K562 (cell line): Measurements from ENCODE around the gene SLC25A17. TPM values are rescaled to one million over a fixed set of nuclear protein-coding genes. Genes with fewer than 3 reads are reported as not detected.

Experiments
- CBFA2T3 ChIP-seq: fragments of 450-650 bp; IDR thresholded peaks from 2 replicates; pipeline ENCODE4 v1.6.1; 2017
- CEBPB ChIP-seq: fragments of 450-650 bp; IDR thresholded peaks from 2 replicates; pipeline ENCODE4 v1.6.1; 2016; ENCODE audit warnings: missing genetic modification characterization, missing compliant biosample characterization
- DDX20 ChIP-seq: fragments of 450-650 bp; IDR thresholded peaks from 2 replicates; pipeline ENCODE4 v1.6.1; 2016; ENCODE audit warnings: missing genetic modification characterization, low read depth, mild to moderate bottlenecking, missing compliant biosample characterization, moderate library complexity
- DNMT1 ChIP-seq: fragments of 450-650 bp; IDR thresholded peaks from 2 replicates; pipeline ENCODE4 v1.6.1; 2016; ENCODE audit warnings: antibody characterized with exemption, mild to moderate bottlenecking
- E2F3 ChIP-seq: fragments of 250-450 bp; sonication (Bioruptor Pico); IDR thresholded peaks from 2 replicates; pipeline ENCODE4 v1.4.0; 2020; ENCODE audit warnings: mild to moderate bottlenecking
- FOXK2 ChIP-seq, 2 experiments: fragments of 450-650 bp; IDR thresholded peaks in 1 of 2; conservative IDR thresholded peaks in 1 of 2; 2 replicates each; pipeline ENCODE4 v1.6.1; 2016; ENCODE audit warnings: low read depth in 2 of 2, mild to moderate bottlenecking in 1 of 2
- GABPB2 ChIP-seq: fragments of 250-450 bp; sonication (Bioruptor Pico); conservative IDR thresholded peaks from 2 replicates; pipeline ENCODE4 v1.5.1; 2021; ENCODE audit warnings: mild to moderate bottlenecking
- HMG20A ChIP-seq: fragments of 450-650 bp; formaldehyde crosslinking; conservative IDR thresholded peaks from 2 replicates; pipeline ENCODE4 v1.4.0; 2020; ENCODE audit warnings: mild to moderate bottlenecking, mixed read lengths
- HNRNPUL1 ChIP-seq: fragments of 200-400 bp; formaldehyde crosslinking; IDR thresholded peaks from 2 replicates; pipeline ENCODE4 v1.6.1; 2017; ENCODE audit warnings: low read length
- MEF2D ChIP-seq: conservative IDR thresholded peaks from 2 replicates; pipeline ENCODE4 v1.6.1; 2016; ENCODE audit warnings: low read depth, missing genetic modification characterization, missing compliant biosample characterization
- MTA3 ChIP-seq: fragments of 450-650 bp; formaldehyde crosslinking; IDR thresholded peaks from 2 replicates; pipeline ENCODE4 v1.6.1; 2017; ENCODE audit warnings: mild to moderate bottlenecking, borderline replicate concordance
- NFE2L1 ChIP-seq: fragments of 450-650 bp; IDR thresholded peaks from 2 replicates; pipeline ENCODE4 v1.6.1; 2016; ENCODE audit warnings: missing genetic modification characterization, low read depth, mild to moderate bottlenecking, missing compliant biosample characterization, moderate library complexity, borderline replicate concordance
- PHB2 ChIP-seq: fragments of 450-650 bp; IDR thresholded peaks from 2 replicates; pipeline ENCODE4 v1.6.1; 2017; ENCODE audit warnings: low read depth
- PML ChIP-seq: IDR thresholded peaks from 2 replicates; pipeline ENCODE4 v1.6.1; 2012; ENCODE audit warnings: low read length, inconsistent platforms
- PTTG1 ChIP-seq: fragments of 450-650 bp; IDR thresholded peaks from 2 replicates; pipeline ENCODE4 v1.6.1; 2016; ENCODE audit warnings: low read depth, mild to moderate bottlenecking, missing genetic modification characterization, missing compliant biosample characterization
- PYGO2 ChIP-seq: fragments of 450-650 bp; IDR thresholded peaks from 2 replicates; pipeline ENCODE4 v1.6.1; 2016; ENCODE audit warnings: mild to moderate bottlenecking, missing genetic modification characterization, moderate library complexity, missing compliant biosample characterization
- RB1 ChIP-seq: fragments of 450-650 bp; IDR thresholded peaks from 2 replicates; pipeline ENCODE4 v1.6.1; 2017; ENCODE audit warnings: low read depth, mild to moderate bottlenecking
- RBM14 ChIP-seq: fragments of 200-400 bp; formaldehyde crosslinking; IDR thresholded peaks from 2 replicates; pipeline ENCODE4 v1.6.1; 2018; ENCODE audit warnings: low read depth, mild to moderate bottlenecking, low read length, moderate library complexity, borderline replicate concordance; ENCODE audit not compliant: insufficient read depth
- RBM22 ChIP-seq: fragments of 200-400 bp; formaldehyde crosslinking; IDR thresholded peaks from 2 replicates; pipeline ENCODE4 v1.6.1; 2018; ENCODE audit warnings: low read length, low read depth; ENCODE audit not compliant: poor library complexity, severe bottlenecking
- RHOXF2B ChIP-seq: fragments of 250-450 bp; sonication (Bioruptor Pico); conservative IDR thresholded peaks from 2 replicates; pipeline ENCODE4 v1.5.1; 2021
- TAL1 ChIP-seq: fragments of 450-650 bp; IDR thresholded peaks from 2 replicates; pipeline ENCODE4 v1.6.1; 2016; ENCODE audit warnings: mild to moderate bottlenecking
- TEAD4 ChIP-seq, 2 experiments: sonication (generic) in 1 of 2; formaldehyde crosslinking in 1 of 2; IDR thresholded peaks; 2 replicates each; pipeline versions ENCODE4 v1.6.1 to v1.8.0; 2012 to 2022; ENCODE audit warnings: borderline replicate concordance in 1 of 2, inconsistent platforms in 1 of 2, low read length in 1 of 2, mild to moderate bottlenecking in 1 of 2, missing genetic modification reagents in 1 of 2
- THRAP3 ChIP-seq: fragments of 450-650 bp; IDR thresholded peaks from 2 replicates; pipeline ENCODE4 v1.6.1; 2016; ENCODE audit warnings: mild to moderate bottlenecking, inconsistent platforms, borderline replicate concordance
- TOE1 ChIP-seq, 2 experiments: fragments of 450-650 bp in 1 of 2; sonication (generic) in 1 of 2; formaldehyde crosslinking in 1 of 2; IDR thresholded peaks; 2 replicates each; pipeline versions ENCODE4 v1.7.1 to v1.8.0; 2016 to 2022; ENCODE audit warnings: borderline replicate concordance in 2 of 2, mild to moderate bottlenecking in 2 of 2, antibody characterized with exemption in 1 of 2, inconsistent platforms in 1 of 2, low read depth in 1 of 2, missing genetic modification reagents in 1 of 2, moderate library complexity in 1 of 2
- TSC22D4 ChIP-seq: fragments of 450-650 bp; IDR thresholded peaks from 2 replicates; pipeline ENCODE4 v1.6.1; 2016; ENCODE audit warnings: missing genetic modification characterization, missing biosample characterization, control low read depth
- U2AF1 ChIP-seq: fragments of 200-400 bp; formaldehyde crosslinking; optimal IDR thresholded peaks from 2 replicates; pipeline ENCODE3; 2017; ENCODE audit warnings: mild to moderate bottlenecking, low read depth, low read length, moderate library complexity
- ZBTB1 ChIP-seq: sonication (generic); formaldehyde crosslinking; IDR thresholded peaks from 2 replicates; pipeline ENCODE4 v1.8.1; 2023; ENCODE audit warnings: missing genetic modification reagents, low read depth, mild to moderate bottlenecking, borderline replicate concordance
- polyA plus RNA-seq, 8 experiments: library from polyadenylated mRNA; depleted of rRNA in 4 of 8; stranded (reverse) in 5 of 8; unstranded in 3 of 8; fragments of >200 nt; fragmentation: Nextera tagmentation in 2 of 8; fragmentation: Illumina TruSeq in 1 of 8; extraction: Ambion mirVana in 2 of 8; extraction: Trizol in 1 of 8; gene quantifications; 2 replicates each; pipeline versions ENCODE4 v1.2.1 to v1.2.3, GENCODE V29; 2011 to 2014; ENCODE audit warnings: inconsistent platforms in 1 of 8, missing spikeins in 1 of 8
- total RNA-seq, 7 experiments: library from RNA; depleted of rRNA in 6 of 7; stranded (reverse); fragments of >200 nt in 6 of 7; fragmentation: Illumina TruSeq in 2 of 7; extraction: Trizol in 2 of 7; gene quantifications; 2 replicates each; pipeline versions ENCODE4 v1.2.1 to v1.2.3, GENCODE V29; 2011 to 2021; ENCODE audit warnings: low replicate concordance in 1 of 7
- TF ChIP-seq, protein P1 (sequence below): fragments of 450-650 bp; IDR thresholded peaks from 2 replicates; pipeline ENCODE4 v1.6.1; 2016; ENCODE audit warnings: antibody characterized with exemption
- TF ChIP-seq, protein P2 (sequence below): fragments of 250-450 bp; sonication (Bioruptor Pico); IDR thresholded peaks from 2 replicates; pipeline ENCODE4 v1.6.1; 2021; ENCODE audit warnings: mild to moderate bottlenecking

The SLC25A17 gene
- total and polyA plus RNA-seq, 9 of the 15 experiments (the other 6 are each of a cell fraction or from before 2014, with no cell fraction given): 32.6 to 136 (median 56.2) TPM

DNA sequence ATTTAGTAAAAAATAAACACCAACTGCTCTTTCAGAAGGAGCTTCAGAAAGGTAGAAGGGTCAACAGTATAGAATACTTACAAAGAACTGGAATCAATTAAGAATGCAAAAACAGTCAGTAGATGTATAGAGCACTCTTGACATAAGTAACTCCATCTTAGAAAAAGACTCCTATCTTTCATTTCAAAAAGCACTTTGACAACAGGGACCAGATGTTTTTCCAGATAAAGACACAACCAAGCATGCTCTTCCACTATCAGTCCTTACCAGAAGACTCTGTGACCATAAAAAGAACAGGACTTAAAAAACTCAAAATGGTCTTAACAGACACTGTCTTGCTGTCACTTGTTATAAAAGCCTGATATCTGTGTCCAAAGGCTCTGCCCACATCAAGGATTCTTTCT is 5.2 kb downstream of the SLC25A17 start (continued):
- TF ChIP-seq RBM14 (no peak), MEF2D (tag) (peak; percentile 100), RBM22 (no peak), PML (peak; percentile 98), HMG20A (CRISPR knock-in tag) (peak; percentile 97), U2AF1 (no peak), THRAP3 (no peak), E2F3 (peak; percentile 96), MTA3 (peak; percentile 75), FOXK2 (conservative IDR thresholded peaks at IDR 0.05 in 1 of 2, IDR thresholded peaks at IDR 0.05 in 1 of 2; ENCODE audit: low read depth in 2 of 2) (peak; percentile 79 to 81), GABPB2 (peak; percentile 89), TEAD4 (IDR thresholded peaks at IDR 0.05; ENCODE audit: low read length) (peak; percentile 99), TEAD4 (CRISPR knock-in tag; IDR thresholded peaks at IDR 0.05; ENCODE audit: borderline replicate concordance) (no peak), TOE1 (IDR thresholded peaks at IDR 0.05; ENCODE audit: borderline replicate concordance) (0 out of 2 replicates have a peak, but pooled peaks have one; percentile 16), TOE1 (CRISPR knock-in tag; IDR thresholded peaks at IDR 0.05; ENCODE audit: borderline replicate concordance, low read depth) (no peak), RB1 (no peak), RHOXF2B (peak; percentile 97), NFE2L1 (tag) (peak; percentile 96), CBFA2T3 (peak; percentile 98), PYGO2 (tag) (peak; percentile 99), TAL1 (peak; percentile 99), ZBTB1 (CRISPR knock-in tag) (no peak), CEBPB (tag) (peak; percentile 58), DDX20 (tag) (peak; percentile 100), TSC22D4 (tag) (no peak), DNMT1 (no peak), HNRNPUL1 (no peak), PHB2 (peak; percentile 88), PTTG1 (peak; percentile 100)
- TF ChIP-seq, protein P1, sequence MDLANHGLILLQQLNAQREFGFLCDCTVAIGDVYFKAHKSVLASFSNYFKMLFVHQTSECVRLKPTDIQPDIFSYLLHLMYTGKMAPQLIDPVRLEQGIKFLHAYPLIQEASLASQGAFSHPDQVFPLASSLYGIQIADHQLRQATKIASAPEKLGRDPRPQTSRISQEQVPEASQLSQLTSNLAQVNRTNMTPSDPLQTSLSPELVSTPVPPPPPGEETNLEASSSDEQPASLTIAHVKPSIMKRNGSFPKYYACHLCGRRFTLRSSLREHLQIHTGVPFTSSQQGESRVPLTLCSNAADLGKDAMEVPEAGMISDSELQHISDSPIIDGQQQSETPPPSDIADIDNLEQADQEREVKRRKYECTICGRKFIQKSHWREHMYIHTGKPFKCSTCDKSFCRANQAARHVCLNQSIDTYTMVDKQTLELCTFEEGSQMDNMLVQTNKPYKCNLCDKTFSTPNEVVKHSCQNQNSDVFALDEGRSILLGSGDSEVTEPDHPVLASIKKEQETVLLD: peak; percentile 88
- TF ChIP-seq, protein P2, sequence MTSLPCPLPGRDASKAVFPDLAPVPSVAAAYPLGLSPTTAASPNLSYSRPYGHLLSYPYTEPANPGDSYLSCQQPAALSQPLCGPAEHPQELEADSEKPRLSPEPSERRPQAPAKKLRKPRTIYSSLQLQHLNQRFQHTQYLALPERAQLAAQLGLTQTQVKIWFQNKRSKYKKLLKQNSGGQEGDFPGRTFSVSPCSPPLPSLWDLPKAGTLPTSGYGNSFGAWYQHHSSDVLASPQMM (CRISPR knock-in tag): 0 out of 2 replicates have a peak, but pooled peaks have one; percentile 74
